Neural cell (in vitro differentiated cells): ENCODE results near the gene AMPD1. TPM values are rescaled to one million over a fixed set of nuclear protein-coding genes. Genes with fewer than 3 reads are reported as not detected.

Source experiments
- H2AFZ ChIP-seq: fragments of 200-600, 300-800 bp; sonication (generic), shearing (Covaris generic); 2 replicates; pipeline ENCODE4 v1.6.0; 2014; ENCODE audit warnings: low read depth, mild to moderate bottlenecking, antibody characterized with exemption, low read length, moderate library complexity
- H3F3A ChIP-seq: fragments of 200-600 bp; shearing (Covaris generic); 2 replicates; pipeline ENCODE4 v1.6.1; 2016; ENCODE audit warnings: mild to moderate bottlenecking, moderate library complexity, mixed read lengths, antibody characterized with exemption, low read length; ENCODE audit not compliant: insufficient read depth, poor library complexity, severe bottlenecking
- H3K27ac ChIP-seq: fragments of 200-600, 300-800 bp; sonication (generic), shearing (Covaris generic); 2 replicates; pipeline ENCODE4 v1.5.1; 2014; ENCODE audit warnings: mild to moderate bottlenecking, low read length, moderate library complexity
- H3K27me3 ChIP-seq: fragments of 300-800, 200-600 bp; sonication (generic), shearing (Covaris generic); 2 replicates; pipeline ENCODE4 v1.6.0; 2014; ENCODE audit warnings: mild to moderate bottlenecking, low read depth, low read length, moderate library complexity; ENCODE audit not compliant: insufficient read depth
- H3K36me3 ChIP-seq: fragments of 300-800, 200-600 bp; sonication (generic), shearing (Covaris generic); 2 replicates; pipeline ENCODE4 v1.5.1; 2014; ENCODE audit warnings: mild to moderate bottlenecking, antibody characterized with exemption, low read length, moderate library complexity; ENCODE audit not compliant: insufficient read depth
- H3K4me2 ChIP-seq: fragments of 300-800, 200-600 bp; sonication (generic), shearing (Covaris generic); 2 replicates; pipeline ENCODE4 v1.6.0; 2014; ENCODE audit warnings: mild to moderate bottlenecking, low read length
- H3K4me3 ChIP-seq: fragments of 300-800, 200-600 bp; sonication (generic), shearing (Covaris generic); 2 replicates; pipeline ENCODE4 v1.5.1; 2014; ENCODE audit warnings: mild to moderate bottlenecking, low read length, moderate library complexity
- H3K79me2 ChIP-seq: fragments of 200-600 bp; shearing (Covaris generic); replicated peaks from 2 replicates; pipeline ENCODE4 v1.6.0; 2014; ENCODE audit warnings: mild to moderate bottlenecking, low read length, moderate library complexity; ENCODE audit not compliant: insufficient read depth
- H3K9ac ChIP-seq: fragments of 300-800, 200-600 bp; sonication (generic), shearing (Covaris generic); 2 replicates; pipeline ENCODE4 v1.6.1; 2016; ENCODE audit warnings: mild to moderate bottlenecking, low read length, mixed read lengths
- H3K9me2 ChIP-seq: fragments of 200-600 bp; shearing (Covaris generic); 2 replicates; pipeline ENCODE4 v1.6.1; 2016; ENCODE audit warnings: mild to moderate bottlenecking, low read length, mixed read lengths; ENCODE audit not compliant: insufficient read depth
- H3K9me3 ChIP-seq: fragments of 200-600, 300-800 bp; sonication (generic), shearing (Covaris generic); 2 replicates; pipeline ENCODE4 v1.6.1; 2016; ENCODE audit warnings: mild to moderate bottlenecking, mixed run types, low read length, moderate library complexity, mixed read lengths
- H4K20me1 ChIP-seq: fragments of 200-600 bp; shearing (Covaris generic); 2 replicates; pipeline ENCODE4 v1.6.1; 2016; ENCODE audit warnings: mild to moderate bottlenecking, mixed run types; ENCODE audit not compliant: insufficient read depth
- CTCF ChIP-seq: fragments of 450-650 bp; IDR thresholded peaks from 2 replicates; pipeline ENCODE4 v1.5.1; 2014; ENCODE audit warnings: antibody characterized with exemption, mild to moderate bottlenecking, moderate library complexity; ENCODE audit not compliant: poor library complexity, severe bottlenecking
- EP300 ChIP-seq: fragments of 450-650 bp; conservative IDR thresholded peaks from 2 replicates; pipeline ENCODE4 v1.6.1; 2014; ENCODE audit warnings: antibody characterized with exemption, mild to moderate bottlenecking, moderate library complexity; ENCODE audit not compliant: poor library complexity, severe bottlenecking
- EZH2 ChIP-seq: fragments of 200-600, 300-800 bp; shearing (Covaris generic), sonication (generic); IDR thresholded peaks from 2 replicates; pipeline ENCODE4 v1.6.1; 2014; ENCODE audit warnings: antibody characterized with exemption, low read length, borderline replicate concordance, mild to moderate bottlenecking; ENCODE audit not compliant: insufficient read depth, poor library complexity, severe bottlenecking
- MXI1 ChIP-seq: fragments of 450-650 bp; conservative IDR thresholded peaks from 2 replicates; pipeline ENCODE4 v1.6.1; 2014; ENCODE audit warnings: antibody characterized with exemption, mild to moderate bottlenecking; ENCODE audit not compliant: poor library complexity, severe bottlenecking
- POLR2AphosphoS5 ChIP-seq: IDR thresholded peaks from 2 replicates; pipeline ENCODE4 v1.6.1; 2012
- RAD21 ChIP-seq: fragments of 450-650 bp; conservative IDR thresholded peaks from 2 replicates; pipeline ENCODE4 v1.6.1; 2014; ENCODE audit warnings: antibody characterized with exemption, mild to moderate bottlenecking, moderate library complexity
- SMC3 ChIP-seq: fragments of 450-650 bp; conservative IDR thresholded peaks from 2 replicates; pipeline ENCODE4 v1.6.1; 2014; ENCODE audit warnings: antibody characterized with exemption, mild to moderate bottlenecking, moderate library complexity; ENCODE audit not compliant: poor library complexity
- TAF1 ChIP-seq: IDR thresholded peaks from 2 replicates; pipeline ENCODE4 v1.6.1; 2012; ENCODE audit warnings: low read depth
- polyA plus RNA-seq: library from polyadenylated mRNA; depleted of rRNA; stranded (reverse); fragments of >200 nt; gene quantifications from 2 replicates; pipeline ENCODE4 v1.2.3, GENCODE V29; 2014
- TF ChIP-seq, protein P1 (sequence below): IDR thresholded peaks from 2 replicates; pipeline ENCODE4 v1.6.1; 2012; ENCODE audit warnings: borderline replicate concordance

AMPD1 gene
- polyA plus RNA-seq, 1 donor from 2014 or later, result not detected

DNA sequence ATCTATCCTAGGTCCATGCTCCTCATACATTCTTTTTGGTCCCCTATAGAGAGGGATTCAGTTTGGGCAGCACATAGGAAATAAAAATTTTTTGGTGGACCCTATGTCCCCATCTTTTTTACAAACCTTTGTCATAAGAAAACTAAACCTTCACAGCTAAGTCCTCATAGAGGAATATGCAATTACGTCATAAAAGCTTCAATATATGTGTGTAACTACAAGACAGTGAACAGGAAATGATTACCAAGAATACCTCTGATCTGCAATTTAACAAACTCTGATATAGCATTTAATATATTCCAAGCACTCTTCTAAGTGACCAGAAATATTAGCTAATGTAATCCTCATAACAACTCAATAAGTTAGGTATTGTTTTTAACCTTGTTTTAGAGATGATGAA, 19.2 kb downstream of the AMPD1 start:
- Histone ChIP-seq H3K27me3 (no peaks in the 10 kb centered on the region), H3K9me3 (no peaks in the 10 kb centered on the region), H3K9me2 (no peaks in the 10 kb centered on the region), H3K4me2 (no peak overlapping the region), H4K20me1 (no peaks in the 10 kb centered on the region), H3K36me3 (no peaks in the 10 kb centered on the region), H3K4me3 (no peak overlapping the region), H3K27ac (no peak overlapping the region), H3K79me2 (no peaks in the 10 kb centered on the region), H2AFZ (no peak overlapping the region), H3F3A (no peaks in the 10 kb centered on the region), H3K9ac (no peak overlapping the region)
- TF ChIP-seq TAF1 (no peak), RAD21 (no peak), EZH2 (no peak), MXI1 (no peak), CTCF (no peak), EP300 (no peak), POLR2AphosphoS5 (no peak), SMC3 (no peak)
- TF ChIP-seq, protein P1, sequence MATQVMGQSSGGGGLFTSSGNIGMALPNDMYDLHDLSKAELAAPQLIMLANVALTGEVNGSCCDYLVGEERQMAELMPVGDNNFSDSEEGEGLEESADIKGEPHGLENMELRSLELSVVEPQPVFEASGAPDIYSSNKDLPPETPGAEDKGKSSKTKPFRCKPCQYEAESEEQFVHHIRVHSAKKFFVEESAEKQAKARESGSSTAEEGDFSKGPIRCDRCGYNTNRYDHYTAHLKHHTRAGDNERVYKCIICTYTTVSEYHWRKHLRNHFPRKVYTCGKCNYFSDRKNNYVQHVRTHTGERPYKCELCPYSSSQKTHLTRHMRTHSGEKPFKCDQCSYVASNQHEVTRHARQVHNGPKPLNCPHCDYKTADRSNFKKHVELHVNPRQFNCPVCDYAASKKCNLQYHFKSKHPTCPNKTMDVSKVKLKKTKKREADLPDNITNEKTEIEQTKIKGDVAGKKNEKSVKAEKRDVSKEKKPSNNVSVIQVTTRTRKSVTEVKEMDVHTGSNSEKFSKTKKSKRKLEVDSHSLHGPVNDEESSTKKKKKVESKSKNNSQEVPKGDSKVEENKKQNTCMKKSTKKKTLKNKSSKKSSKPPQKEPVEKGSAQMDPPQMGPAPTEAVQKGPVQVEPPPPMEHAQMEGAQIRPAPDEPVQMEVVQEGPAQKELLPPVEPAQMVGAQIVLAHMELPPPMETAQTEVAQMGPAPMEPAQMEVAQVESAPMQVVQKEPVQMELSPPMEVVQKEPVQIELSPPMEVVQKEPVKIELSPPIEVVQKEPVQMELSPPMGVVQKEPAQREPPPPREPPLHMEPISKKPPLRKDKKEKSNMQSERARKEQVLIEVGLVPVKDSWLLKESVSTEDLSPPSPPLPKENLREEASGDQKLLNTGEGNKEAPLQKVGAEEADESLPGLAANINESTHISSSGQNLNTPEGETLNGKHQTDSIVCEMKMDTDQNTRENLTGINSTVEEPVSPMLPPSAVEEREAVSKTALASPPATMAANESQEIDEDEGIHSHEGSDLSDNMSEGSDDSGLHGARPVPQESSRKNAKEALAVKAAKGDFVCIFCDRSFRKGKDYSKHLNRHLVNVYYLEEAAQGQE, result no peak

DNA sequence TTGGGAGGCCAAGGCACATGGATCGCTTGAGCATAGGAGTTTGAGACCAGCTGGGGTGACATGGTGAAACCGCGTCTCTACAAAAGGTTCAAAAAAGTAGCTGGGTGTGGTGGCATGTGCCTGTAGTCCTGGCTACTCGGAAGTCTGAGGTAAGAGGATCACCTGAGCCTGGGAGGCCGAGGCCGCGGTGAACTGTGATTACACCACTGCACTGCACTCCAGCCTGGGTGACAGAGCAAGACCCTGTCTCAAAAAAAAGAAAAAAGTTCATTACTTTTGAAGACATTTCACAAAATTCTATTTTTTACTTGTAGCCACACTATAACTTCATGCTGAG, 23.4 kb downstream of the AMPD1 start:
- H4K20me1 ChIP-seq, result no peaks in the 10 kb centered on the region
- H3K27ac ChIP-seq, result no peak overlapping the region
- no peak overlapping the region for H2AFZ ChIP-seq
- H3K9me2 ChIP-seq, result no peaks in the 10 kb centered on the region
- H3K4me2 ChIP-seq, result no peak overlapping the region
- peaks cover 34% of the 10 kb centered on the region for H3K27me3 ChIP-seq
- no peak overlapping the region for H3K4me3 ChIP-seq
- TF ChIP-seq, protein P1, result no peak
- TF ChIP-seq CTCF (no peak), RAD21 (no peak), SMC3 (no peak), EZH2 (no peak), POLR2AphosphoS5 (no peak), TAF1 (no peak), EP300 (no peak), MXI1 (no peak)
- no peaks in the 10 kb centered on the region for H3K79me2 ChIP-seq
- no peaks in the 10 kb centered on the region for H3K36me3 ChIP-seq
- no peak overlapping the region for H3K9ac ChIP-seq
- no peaks in the 10 kb centered on the region for H3K9me3 ChIP-seq
- no peaks in the 10 kb centered on the region for H3F3A ChIP-seq
